ENCODE data around the gene FZD10. TPM values are rescaled to one million over a fixed set of nuclear protein-coding genes. Genes with fewer than 3 reads are reported as not detected.

The FZD10 gene
- total RNA-seq, 1 experiment from 2014 or later, result not detected

DNA sequence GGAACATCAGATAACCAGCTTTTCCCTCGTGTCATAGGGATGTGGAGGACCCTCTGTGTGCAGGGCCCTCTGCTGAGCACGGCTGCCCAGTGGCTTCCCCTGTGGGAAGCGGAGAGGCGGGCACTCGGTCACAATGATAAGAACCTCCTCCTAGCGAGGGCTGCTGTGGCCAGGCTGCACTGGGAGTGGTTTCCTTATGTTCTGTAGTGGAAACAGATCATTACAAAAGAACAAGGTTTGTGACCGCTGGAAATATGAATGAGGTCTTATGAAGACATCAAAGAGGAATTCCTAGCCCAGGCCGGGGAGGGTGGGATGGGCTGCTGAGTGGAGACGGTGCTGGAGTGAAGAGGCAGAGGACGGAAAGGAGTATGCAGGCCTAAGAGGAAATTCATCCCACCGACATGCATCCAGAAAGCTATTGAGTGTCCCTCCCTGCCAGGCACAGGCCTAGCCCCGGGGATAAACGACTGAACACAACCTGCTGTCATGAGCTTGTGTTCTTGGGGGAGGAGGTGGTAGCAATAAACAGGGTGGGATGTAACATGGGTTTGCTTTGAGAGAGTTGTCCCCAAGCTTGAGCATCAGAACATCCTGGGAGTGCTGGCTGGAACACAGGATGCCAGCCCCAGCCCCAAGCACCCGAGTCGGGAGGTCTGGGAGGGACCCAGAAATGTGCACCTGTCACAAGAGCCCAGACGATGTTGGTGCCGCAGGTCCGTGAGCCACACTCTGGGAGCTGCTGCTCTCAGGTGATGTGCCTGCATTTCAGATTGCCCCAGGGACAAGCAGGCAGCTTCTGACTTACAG is 37.5 kb downstream of the FZD10 start:
- intact Hi-C loops (cut with micrococcal nuclease), result no loop called here
- Mint-ChIP-seq H3K36me3 (ENCODE audit: insufficient read depth, unreplicated experiment) (no peaks in the 10 kb centered on the region), H3K9me3 (ENCODE audit: unreplicated experiment) (peaks cover 6% of the 10 kb centered on the region), H3K27ac (ENCODE audit: low read depth, unreplicated experiment) (no peak overlapping the region), H3K4me3 (ENCODE audit: unreplicated experiment) (no peak overlapping the region), H3K4me1 (ENCODE audit: insufficient read depth, unreplicated experiment) (no peaks in the 10 kb centered on the region), H3K27me3 (ENCODE audit: insufficient read depth, unreplicated experiment) (no peaks in the 10 kb centered on the region)
- TF ChIP-seq, protein P1, sequence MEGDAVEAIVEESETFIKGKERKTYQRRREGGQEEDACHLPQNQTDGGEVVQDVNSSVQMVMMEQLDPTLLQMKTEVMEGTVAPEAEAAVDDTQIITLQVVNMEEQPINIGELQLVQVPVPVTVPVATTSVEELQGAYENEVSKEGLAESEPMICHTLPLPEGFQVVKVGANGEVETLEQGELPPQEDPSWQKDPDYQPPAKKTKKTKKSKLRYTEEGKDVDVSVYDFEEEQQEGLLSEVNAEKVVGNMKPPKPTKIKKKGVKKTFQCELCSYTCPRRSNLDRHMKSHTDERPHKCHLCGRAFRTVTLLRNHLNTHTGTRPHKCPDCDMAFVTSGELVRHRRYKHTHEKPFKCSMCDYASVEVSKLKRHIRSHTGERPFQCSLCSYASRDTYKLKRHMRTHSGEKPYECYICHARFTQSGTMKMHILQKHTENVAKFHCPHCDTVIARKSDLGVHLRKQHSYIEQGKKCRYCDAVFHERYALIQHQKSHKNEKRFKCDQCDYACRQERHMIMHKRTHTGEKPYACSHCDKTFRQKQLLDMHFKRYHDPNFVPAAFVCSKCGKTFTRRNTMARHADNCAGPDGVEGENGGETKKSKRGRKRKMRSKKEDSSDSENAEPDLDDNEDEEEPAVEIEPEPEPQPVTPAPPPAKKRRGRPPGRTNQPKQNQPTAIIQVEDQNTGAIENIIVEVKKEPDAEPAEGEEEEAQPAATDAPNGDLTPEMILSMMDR (IDR thresholded peaks at IDR 0.05; ENCODE audit: unreplicated experiment), result no peak
- DNase-seq (ENCODE audit: unreplicated experiment), result no peak
- ChIA-PET POLR2A (no interaction called here), CTCF (interaction anchor here (0.7 to 1.5 kb wide), 2 partner anchors 9 to 152 kb away, joined by 3 read pairs; no protein-coding TSS in a partner anchor)
- no TSS peak for BruUV-seq (replicated peaks)

DNA sequence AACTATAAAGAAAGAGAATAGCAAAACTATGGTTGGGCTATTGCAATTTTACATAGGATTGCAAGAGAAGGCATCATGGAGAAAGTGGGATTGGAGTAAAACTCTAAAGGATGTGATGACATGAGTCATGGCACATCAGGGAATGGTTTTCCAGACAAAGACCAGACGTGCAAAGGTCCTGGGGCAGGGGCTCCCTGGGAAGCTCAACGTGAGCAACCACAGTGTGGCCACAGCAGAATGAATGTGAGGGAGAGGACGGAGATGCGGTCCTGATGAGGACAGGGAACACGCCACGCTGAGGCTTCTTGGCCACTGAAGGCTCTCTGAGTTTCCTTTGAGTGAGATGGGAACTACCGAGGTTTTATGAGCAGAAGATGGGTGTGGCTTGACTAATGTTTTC is 38.2 kb downstream of the FZD10 start:
- no peaks in the 10 kb centered on the region for H3K36me3 Mint-ChIP-seq (ENCODE audit: insufficient read depth, unreplicated experiment)
- DNase-seq (ENCODE audit: unreplicated experiment), result no peak
- ChIA-PET POLR2A (no interaction called here), CTCF (interaction anchor here (0.7 kb wide), 1 partner anchor 153 kb away, joined by 3 read pairs; no protein-coding TSS in a partner anchor)
- no peak overlapping the region for H3K27ac Mint-ChIP-seq (ENCODE audit: low read depth, unreplicated experiment)
- no peaks in the 10 kb centered on the region for H3K4me1 Mint-ChIP-seq (ENCODE audit: insufficient read depth, unreplicated experiment)
- BruUV-seq (replicated peaks), result no TSS peak
- no peak overlapping the region for H3K4me3 Mint-ChIP-seq (ENCODE audit: unreplicated experiment)
- peaks cover 9% of the 10 kb centered on the region for H3K9me3 Mint-ChIP-seq (ENCODE audit: unreplicated experiment)
- intact Hi-C loops (cut with micrococcal nuclease), result no loop called here
- H3K27me3 Mint-ChIP-seq (ENCODE audit: insufficient read depth, unreplicated experiment), result no peaks in the 10 kb centered on the region
- TF ChIP-seq, protein P1 (IDR thresholded peaks at IDR 0.05; ENCODE audit: unreplicated experiment), result no peak

DNA sequence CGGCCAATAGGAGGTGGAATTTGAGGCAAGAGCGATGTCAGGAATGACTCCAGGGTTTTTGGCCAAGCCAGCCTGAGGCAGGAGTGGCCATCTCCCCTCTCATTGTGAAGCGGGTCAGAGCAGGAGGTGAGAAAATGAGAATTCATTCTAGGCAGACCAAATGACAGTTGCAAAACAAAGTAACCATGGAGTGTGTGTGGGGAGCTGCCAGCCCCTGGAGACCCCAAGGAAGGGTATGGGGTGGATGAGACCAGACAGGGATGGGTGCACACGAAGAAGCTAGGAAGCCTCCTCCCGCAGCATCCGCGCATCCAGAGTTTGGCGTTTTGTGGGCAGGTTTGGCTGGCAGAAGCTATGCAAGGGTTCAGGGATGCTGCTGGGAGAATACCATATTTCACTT is 38.8 kb downstream of the FZD10 start:
- BruUV-seq (replicated peaks), result no TSS peak
- Mint-ChIP-seq H3K36me3 (ENCODE audit: insufficient read depth, unreplicated experiment) (no peaks in the 10 kb centered on the region), H3K9me3 (ENCODE audit: unreplicated experiment) (peaks cover 11% of the 10 kb centered on the region), H3K27me3 (ENCODE audit: insufficient read depth, unreplicated experiment) (no peaks in the 10 kb centered on the region), H3K27ac (ENCODE audit: low read depth, unreplicated experiment) (no peak overlapping the region), H3K4me3 (ENCODE audit: unreplicated experiment) (no peak overlapping the region), H3K4me1 (ENCODE audit: insufficient read depth, unreplicated experiment) (no peaks in the 10 kb centered on the region)
- TF ChIP-seq, protein P1 (IDR thresholded peaks at IDR 0.05; ENCODE audit: unreplicated experiment), result no peak
- ChIA-PET POLR2A (no interaction called here), CTCF (no interaction called here)
- no peak for DNase-seq (ENCODE audit: unreplicated experiment)
- intact Hi-C loops (cut with micrococcal nuclease), result no loop called here

DNA sequence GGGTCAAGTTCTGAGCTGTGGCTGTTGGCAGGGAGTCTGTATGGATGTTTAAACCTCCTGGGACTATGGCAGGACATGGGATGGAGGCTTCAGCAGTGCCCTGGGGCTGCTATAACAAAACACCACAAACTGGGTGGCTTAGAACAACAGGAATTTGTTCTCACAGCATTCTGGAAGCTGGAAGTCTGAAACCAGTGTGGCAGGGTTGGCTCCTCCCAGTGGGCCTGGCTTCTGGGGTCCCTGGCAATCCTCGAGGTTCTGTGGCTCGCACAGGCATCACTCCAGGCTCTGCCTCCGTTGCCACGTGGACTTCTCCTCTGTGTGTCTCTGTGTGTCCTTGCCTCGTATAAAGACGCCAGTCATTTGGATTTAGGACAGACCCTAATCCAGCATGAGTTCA is 39.9 kb downstream of the FZD10 start:
- ChIA-PET POLR2A (no interaction called here), CTCF (interaction anchor here (0.6 to 2.3 kb wide), 4 partner anchors 11 to 531 kb away, joined by 3 to 8 read pairs (median 4); no protein-coding TSS in a partner anchor)
- H3K9me3 Mint-ChIP-seq (ENCODE audit: unreplicated experiment), result peaks cover 18% of the 10 kb centered on the region

More for the DNA sequence above, 39.9 kb downstream of the FZD10 start:
- H3K4me3 Mint-ChIP-seq (ENCODE audit: unreplicated experiment), result no peak overlapping the region
- no peak overlapping the region for H3K27ac Mint-ChIP-seq (ENCODE audit: low read depth, unreplicated experiment)
- intact Hi-C loops (cut with micrococcal nuclease), result no loop called here
- no peaks in the 10 kb centered on the region for H3K27me3 Mint-ChIP-seq (ENCODE audit: insufficient read depth, unreplicated experiment)
- DNase-seq (ENCODE audit: unreplicated experiment), result no peak
- no peaks in the 10 kb centered on the region for H3K4me1 Mint-ChIP-seq (ENCODE audit: insufficient read depth, unreplicated experiment)
- TF ChIP-seq, protein P1 (IDR thresholded peaks at IDR 0.05; ENCODE audit: unreplicated experiment), result no peak
- BruUV-seq (replicated peaks), result no TSS peak
- no peaks in the 10 kb centered on the region for H3K36me3 Mint-ChIP-seq (ENCODE audit: insufficient read depth, unreplicated experiment)
